CD4-positive, alpha-beta T cell (primary cell): Measurements from ENCODE around the gene EIF4E1B. TPM values are rescaled to one million over a fixed set of nuclear protein-coding genes. Genes with fewer than 3 reads are reported as not detected.

ENCODE experiments used
- ATAC-seq: fragments of 200-7000 bp; cut with Tn5 transposase; one replicate; pipeline ENCODE4 v1.10.0; 2022; ENCODE audit warnings: mild to moderate bottlenecking; ENCODE audit not compliant: poor library complexity
- CTCF ChIA-PET: fragments of 350-600 bp; sonication (Branson Sonifier 250); formaldehyde crosslinking; loops from one replicate; lab custom pipeline; 2021; ENCODE audit warnings: antibody characterized with exemption, inconsistent platforms; lab: Charles Lee
- POLR2A ChIA-PET: fragments of 350-600 bp; sonication (Branson Sonifier 250); formaldehyde crosslinking; loops from one replicate; lab custom pipeline; 2021; ENCODE audit warnings: antibody characterized with exemption, inconsistent platforms; lab: Charles Lee
- DNase-seq, 14 experiments: peaks; one replicate each; pipeline ENCODE4 v3.0.0-alpha.2; 2013 to 2020; ENCODE audit warnings: mixed read lengths in 2 of 14
- H3K27ac ChIP-seq, 2 donors: one replicate each; pipeline versions ENCODE4 v1.5.1 to v1.7.0; 2013; ENCODE audit warnings: low read length in 2 of 2, low read depth in 1 of 2, mild to moderate bottlenecking in 1 of 2
- H3K27me3 ChIP-seq, 2 experiments: 1 replicate in 1 of 2; 2 replicates in 1 of 2; pipeline versions ENCODE4 v1.6.1 to v1.7.0; 2013; ENCODE audit warnings: low read length in 2 of 2, control low read depth in 1 of 2, mild to moderate bottlenecking in 1 of 2, moderate library complexity in 1 of 2; ENCODE audit not compliant: insufficient read depth in 2 of 2, control insufficient read depth in 1 of 2
- H3K36me3 ChIP-seq: one replicate; pipeline ENCODE4 v1.6.1; 2013; ENCODE audit warnings: low read length, control low read depth; ENCODE audit not compliant: insufficient read depth
- H3K4me1 ChIP-seq: one replicate; pipeline ENCODE4 v1.6.1; 2013; ENCODE audit warnings: low read length, control low read depth; ENCODE audit not compliant: insufficient read depth
- H3K4me3 ChIP-seq: one replicate; pipeline ENCODE4 v1.5.1; 2013; ENCODE audit warnings: mild to moderate bottlenecking, low read length, moderate library complexity
- H3K9me3 ChIP-seq, 2 experiments: 1 replicate in 1 of 2; 2 replicates in 1 of 2; pipeline versions ENCODE4 v1.6.1 to v1.7.0; 2013; ENCODE audit warnings: low read length in 2 of 2, mild to moderate bottlenecking in 2 of 2, control low read depth in 1 of 2, moderate library complexity in 1 of 2; ENCODE audit not compliant: control insufficient read depth in 1 of 2, insufficient read depth in 1 of 2
- H3K27ac Mint-ChIP-seq: one replicate; pipeline ENCODE4 v1.8.0; 2020; ENCODE audit warnings: mixed read lengths
- H3K27me3 Mint-ChIP-seq: one replicate; pipeline ENCODE4 v1.8.0; 2021; ENCODE audit warnings: mixed read lengths
- H3K36me3 Mint-ChIP-seq: one replicate; pipeline ENCODE4 v1.8.0; 2021; ENCODE audit warnings: low read depth, mixed read lengths
- H3K4me1 Mint-ChIP-seq: one replicate; pipeline ENCODE4 v1.8.0; 2021; ENCODE audit warnings: low read depth, mixed read lengths
- H3K4me3 Mint-ChIP-seq: one replicate; pipeline ENCODE4 v1.8.0; 2020; ENCODE audit warnings: mild to moderate bottlenecking, mixed read lengths
- H3K9me3 Mint-ChIP-seq: one replicate; pipeline ENCODE4 v1.8.0; 2020; ENCODE audit warnings: mixed read lengths
- intact Hi-C, 2 experiments: fragments of 100-400 bp; cut with DNase I in 1 of 2; cut with micrococcal nuclease in 1 of 2; formaldehyde crosslinking; loops; one replicate each; pipeline versions ENCODE4 v1.15.1 to v1.9.0; 2023 to 2025; cut with DNase I, micrococcal nuclease
- total RNA-seq, 174 experiments: library from RNA in 2 of 174; stranded (reverse) in 2 of 174; gene quantifications; one replicate each; pipeline ENCODE4 v1.2.3 and lab custom pipeline; 2021 to 2026
- TF ChIP-seq, protein P1 (sequence below): fragments of 200-600 bp; IDR thresholded peaks from one replicate; pipeline ENCODE4 v1.8.0; 2022; ENCODE audit warnings: antibody characterized with exemption, mild to moderate bottlenecking

Gene EIF4E1B
- total RNA-seq, 2 experiments from 2014 or later = not detected

DNA sequence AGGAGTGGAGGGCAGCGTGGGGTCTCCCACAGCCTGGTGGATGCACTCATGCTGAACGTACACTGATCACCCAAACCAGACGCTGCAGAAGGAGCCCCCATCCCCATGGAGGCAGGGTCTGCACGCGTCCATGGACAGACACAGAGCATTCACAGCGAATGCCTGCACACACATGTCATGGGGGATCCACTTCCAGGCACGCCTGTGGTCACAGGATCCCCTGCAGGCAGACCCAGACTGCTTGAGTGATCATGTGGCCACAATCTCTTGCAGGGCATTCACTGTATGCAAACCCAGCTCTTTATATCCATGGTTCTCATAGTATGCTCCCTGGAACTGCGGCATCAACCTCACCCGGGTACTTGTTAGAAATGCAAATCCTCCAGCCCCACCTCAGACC, 5.5 kb upstream of the EIF4E1B start:
- H3K27ac Mint-ChIP-seq = no peak overlapping the region
- no peak for DNase-seq
- H3K9me3 Mint-ChIP-seq = no peaks in the 10 kb centered on the region
- CTCF ChIA-PET = no interaction called here
- no peaks in the 10 kb centered on the region for H3K36me3 Mint-ChIP-seq
- no peak for ATAC-seq
- Histone ChIP-seq H3K36me3 (no peaks in the 10 kb centered on the region), H3K27me3 (peaks cover 49 to 54% of the 10 kb centered on the region in 2 experiments), H3K4me3 (no peak overlapping the region), H3K4me1 (peaks cover 16% of the 10 kb centered on the region), H3K27ac (no peak overlapping the region), H3K9me3 (peaks cover 0 to 30% of the 10 kb centered on the region in 2 experiments)
- H3K4me1 Mint-ChIP-seq = peaks cover 7% of the 10 kb centered on the region
- H3K27me3 Mint-ChIP-seq = peaks cover 80% of the 10 kb centered on the region
- H3K4me3 Mint-ChIP-seq = no peak overlapping the region
- TF ChIP-seq, protein P1, sequence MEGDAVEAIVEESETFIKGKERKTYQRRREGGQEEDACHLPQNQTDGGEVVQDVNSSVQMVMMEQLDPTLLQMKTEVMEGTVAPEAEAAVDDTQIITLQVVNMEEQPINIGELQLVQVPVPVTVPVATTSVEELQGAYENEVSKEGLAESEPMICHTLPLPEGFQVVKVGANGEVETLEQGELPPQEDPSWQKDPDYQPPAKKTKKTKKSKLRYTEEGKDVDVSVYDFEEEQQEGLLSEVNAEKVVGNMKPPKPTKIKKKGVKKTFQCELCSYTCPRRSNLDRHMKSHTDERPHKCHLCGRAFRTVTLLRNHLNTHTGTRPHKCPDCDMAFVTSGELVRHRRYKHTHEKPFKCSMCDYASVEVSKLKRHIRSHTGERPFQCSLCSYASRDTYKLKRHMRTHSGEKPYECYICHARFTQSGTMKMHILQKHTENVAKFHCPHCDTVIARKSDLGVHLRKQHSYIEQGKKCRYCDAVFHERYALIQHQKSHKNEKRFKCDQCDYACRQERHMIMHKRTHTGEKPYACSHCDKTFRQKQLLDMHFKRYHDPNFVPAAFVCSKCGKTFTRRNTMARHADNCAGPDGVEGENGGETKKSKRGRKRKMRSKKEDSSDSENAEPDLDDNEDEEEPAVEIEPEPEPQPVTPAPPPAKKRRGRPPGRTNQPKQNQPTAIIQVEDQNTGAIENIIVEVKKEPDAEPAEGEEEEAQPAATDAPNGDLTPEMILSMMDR = no peak
- POLR2A ChIA-PET = no interaction called here
- intact Hi-C loops = no loop called here

- Mint-ChIP-seq H3K9me3 (no peaks in the 10 kb centered on the region), H3K27ac (no peak overlapping the region), H3K27me3 (peaks cover 76% of the 10 kb centered on the region), H3K36me3 (no peaks in the 10 kb centered on the region), H3K4me1 (peaks cover 2% of the 10 kb centered on the region), H3K4me3 (no peak overlapping the region)
- Histone ChIP-seq H3K4me1 (peaks cover 13% of the 10 kb centered on the region), H3K27me3 (peaks cover 48 to 50% of the 10 kb centered on the region in 2 experiments), H3K36me3 (no peaks in the 10 kb centered on the region), H3K9me3 (peaks cover 0 to 24% of the 10 kb centered on the region in 2 experiments), H3K27ac (no peak overlapping the region), H3K4me3 (no peak overlapping the region)
- TF ChIP-seq, protein P1 = no peak
- POLR2A ChIA-PET = no interaction called here
- ATAC-seq (no peak), DNase-seq (no peak)
- intact Hi-C loops = no loop called here
- CTCF ChIA-PET = no interaction called here
Measured at GRCh38 chr5:176625512-176625911, 5.0 kb upstream of the EIF4E1B start.

DNA sequence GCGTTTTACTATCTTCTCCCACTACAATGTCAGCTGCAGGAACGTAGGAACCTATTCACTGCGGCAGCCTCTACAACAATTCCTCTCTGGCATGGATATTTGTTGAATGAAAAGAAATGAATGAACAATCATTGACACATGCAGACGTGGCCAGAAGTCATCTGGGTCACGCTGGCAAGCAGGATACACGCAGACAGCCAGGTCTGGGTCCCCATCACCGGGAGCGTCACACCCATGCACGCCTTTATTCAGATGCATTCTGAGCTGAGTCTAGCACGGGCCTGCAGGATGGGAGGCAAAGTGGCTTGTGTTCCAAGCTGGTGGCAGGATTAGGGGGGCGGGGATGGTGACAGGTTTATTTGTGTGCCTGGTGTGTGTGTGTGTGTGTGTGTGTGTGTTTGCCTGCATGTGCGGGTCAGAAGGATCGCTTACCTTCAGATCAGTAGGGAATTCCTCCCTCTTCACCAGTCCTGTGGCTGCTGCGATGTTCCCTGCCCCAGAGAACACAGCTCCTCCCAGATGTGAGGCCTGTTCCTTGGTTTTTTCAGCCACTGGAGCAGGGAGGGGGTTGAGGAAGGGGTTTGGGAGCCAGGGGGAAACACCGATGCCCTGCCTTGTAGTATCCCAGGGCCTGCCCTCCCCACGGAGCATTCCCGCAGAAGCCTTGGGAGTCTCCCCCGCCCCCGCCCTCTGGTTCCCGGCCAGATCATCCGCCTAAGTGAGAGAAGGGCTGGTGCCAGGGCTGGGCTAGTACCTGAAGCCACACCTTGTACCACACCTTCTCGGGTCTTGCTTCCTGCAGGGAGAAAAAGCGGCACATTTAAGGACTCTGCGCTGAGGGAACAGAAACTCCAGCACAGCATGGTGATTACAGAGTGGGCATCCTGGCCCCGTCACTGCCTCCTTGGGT, 4.3 kb upstream of the EIF4E1B start:
- Histone ChIP-seq H3K9me3 (peaks cover 0 to 18% of the 10 kb centered on the region in 2 experiments), H3K27me3 (peaks cover 48 to 49% of the 10 kb centered on the region in 2 experiments), H3K36me3 (no peaks in the 10 kb centered on the region), H3K4me1 (peaks cover 15% of the 10 kb centered on the region), H3K4me3 (no peak overlapping the region), H3K27ac (no peak overlapping the region)
- intact Hi-C loops = no loop called here
- Mint-ChIP-seq H3K9me3 (no peaks in the 10 kb centered on the region), H3K27ac (no peak overlapping the region), H3K27me3 (peaks cover 76% of the 10 kb centered on the region), H3K36me3 (no peaks in the 10 kb centered on the region), H3K4me3 (no peak overlapping the region), H3K4me1 (peaks cover 7% of the 10 kb centered on the region)
- DNase-seq = no peak
- POLR2A ChIA-PET = no interaction called here
- TF ChIP-seq, protein P1 = no peak
- CTCF ChIA-PET = no interaction called here
- no peak for ATAC-seq
